HEK293 (cell line): ENCODE measurements around the gene FAM180A.

Source experiments
- HOXD13 ChIP-seq: sonication (generic); formaldehyde crosslinking; IDR thresholded peaks from 2 replicates; pipeline ENCODE4 v1.8.0; 2022; ENCODE audit warnings: missing genetic modification reagents, borderline replicate concordance
- KLF10 ChIP-seq: fragments of 450-650 bp; IDR thresholded peaks from 2 replicates; pipeline ENCODE4 v1.5.1; 2018; ENCODE audit warnings: missing biosample characterization, mild to moderate bottlenecking, missing genetic modification characterization
- PRDM2 ChIP-seq: fragments of 450-650 bp; formaldehyde crosslinking; IDR thresholded peaks from 2 replicates; pipeline ENCODE4 v1.5.1; 2016; ENCODE audit warnings: missing biosample characterization, missing genetic modification characterization, borderline replicate concordance
- TCF7L2 ChIP-seq: IDR thresholded peaks from 2 replicates; pipeline ENCODE4 v1.6.1; 2011; ENCODE audit warnings: low read depth, mild to moderate bottlenecking, inconsistent platforms, low read length, moderate library complexity, borderline replicate concordance
- TSHZ1 ChIP-seq: fragments of 450-650 bp; formaldehyde crosslinking; IDR thresholded peaks from 2 replicates; pipeline ENCODE4 v1.5.1; 2016; ENCODE audit warnings: missing biosample characterization, missing genetic modification characterization, borderline replicate concordance
- ZBTB1 ChIP-seq: fragments of 450-650 bp; formaldehyde crosslinking; IDR thresholded peaks from 2 replicates; pipeline ENCODE4 v1.5.1; 2016; ENCODE audit warnings: missing biosample characterization, missing genetic modification characterization
- ZNF19 ChIP-seq: fragments of 450-650 bp; formaldehyde crosslinking; IDR thresholded peaks from 2 replicates; pipeline ENCODE4; 2016; ENCODE audit warnings: missing biosample characterization, missing genetic modification characterization, low read depth
- ZNF2 ChIP-seq: fragments of 450-650 bp; formaldehyde crosslinking; IDR thresholded peaks from 2 replicates; pipeline ENCODE4 v1.5.1; 2016; ENCODE audit warnings: missing biosample characterization, missing genetic modification characterization
- ZNF202 ChIP-seq: fragments of 450-650 bp; formaldehyde crosslinking; IDR thresholded peaks from 2 replicates; pipeline ENCODE4 v1.5.1; 2016; ENCODE audit warnings: missing biosample characterization, missing genetic modification characterization, borderline replicate concordance
- ZNF248 ChIP-seq: fragments of 450-650 bp; formaldehyde crosslinking; IDR thresholded peaks from 2 replicates; pipeline ENCODE4 v1.5.1; 2017; ENCODE audit warnings: missing biosample characterization, missing genetic modification characterization
- ZNF354C ChIP-seq: fragments of 450-650 bp; formaldehyde crosslinking; IDR thresholded peaks from 2 replicates; pipeline ENCODE4 v1.5.1; 2016; ENCODE audit warnings: missing biosample characterization, missing genetic modification characterization, low read depth, borderline replicate concordance
- ZNF398 ChIP-seq: fragments of 450-650 bp; formaldehyde crosslinking; IDR thresholded peaks from 2 replicates; pipeline ENCODE4 v1.5.1; 2017; ENCODE audit warnings: missing biosample characterization, missing genetic modification characterization
- ZNF433 ChIP-seq: fragments of 450-650 bp; formaldehyde crosslinking; IDR thresholded peaks from 2 replicates; pipeline ENCODE4 v1.5.1; 2016; ENCODE audit warnings: missing biosample characterization, missing genetic modification characterization, low read depth
- ZNF473 ChIP-seq: fragments of 450-650 bp; formaldehyde crosslinking; IDR thresholded peaks from 2 replicates; pipeline ENCODE4 v1.5.1; 2017; ENCODE audit warnings: missing biosample characterization, missing genetic modification characterization
- ZNF561 ChIP-seq: fragments of 450-650 bp; IDR thresholded peaks from 2 replicates; pipeline ENCODE4 v1.5.1; 2018; ENCODE audit warnings: missing biosample characterization, missing genetic modification characterization, borderline replicate concordance
- ZNF571 ChIP-seq: fragments of 450-650 bp; formaldehyde crosslinking; IDR thresholded peaks from 2 replicates; pipeline ENCODE4 v1.5.0; 2017; ENCODE audit warnings: missing biosample characterization, missing genetic modification characterization
- ZNF629 ChIP-seq: fragments of 450-650 bp; formaldehyde crosslinking; IDR thresholded peaks from 2 replicates; pipeline ENCODE4 v1.5.1; 2017; ENCODE audit warnings: missing biosample characterization, missing genetic modification characterization
- ZNF776 ChIP-seq: fragments of 450-650 bp; formaldehyde crosslinking; IDR thresholded peaks from 2 replicates; pipeline ENCODE4 v1.5.0; 2017; ENCODE audit warnings: missing biosample characterization, missing genetic modification characterization, borderline replicate concordance
- ZSCAN30 ChIP-seq: fragments of 450-650 bp; IDR thresholded peaks from 2 replicates; pipeline ENCODE4 v1.5.1; 2018; ENCODE audit warnings: missing biosample characterization, mild to moderate bottlenecking, missing genetic modification characterization, moderate library complexity

The FAM180A gene

GRCh38 chr7:135716677-135717238, 31.9 kb downstream of the FAM180A start (continued):
- no peak; the same call in 1 of the 2 replicates for TF ChIP-seq ZNF398 (tag by site-specific recombination)
- TF ChIP-seq ZNF571 (tag by site-specific recombination) = no peak
- TF ChIP-seq ZNF433 (tag by site-specific recombination) = no peak
- TF ChIP-seq TCF7L2 = peak; percentile 92
- no peak for TF ChIP-seq ZNF776
- TF ChIP-seq ZBTB1 (tag by site-specific recombination) = no peak
- peak; percentile 96 for TF ChIP-seq ZSCAN30
- no peak for TF ChIP-seq ZNF19 (tag by site-specific recombination)
- peak; percentile 87 for TF ChIP-seq KLF10 (tag by site-specific recombination)
- peak; percentile 93 for TF ChIP-seq TSHZ1 (tag by site-specific recombination)
- TF ChIP-seq ZNF248 (tag by site-specific recombination) = no peak
- TF ChIP-seq ZNF629 = peak; percentile 94
- TF ChIP-seq ZNF354C = no peak
- TF ChIP-seq HOXD13 (CRISPR knock-in tag) = peak; percentile 77
- TF ChIP-seq ZNF561 (tag by site-specific recombination) = peak; percentile 88; the same call in 1 of the 2 replicates
- TF ChIP-seq ZNF202 (tag by site-specific recombination) = no peak
- no peak for TF ChIP-seq ZNF473
- no peak for TF ChIP-seq PRDM2 (tag by site-specific recombination)
- TF ChIP-seq ZNF2 (tag by site-specific recombination) = peak; percentile 95
